Aorta (tissue), 4 donors: Measurements from ENCODE around the gene PDK2. TPM values are rescaled to one million over a fixed set of nuclear protein-coding genes. Genes with fewer than 3 reads are reported as not detected.

Experiments used
- polyA plus RNA-seq, 2 donors: library from polyadenylated mRNA; stranded (reverse); fragments of 200-250 nt; gene quantifications; one replicate each; pipeline ENCODE4 v1.2.3, GENCODE V29; 2013
- total RNA-seq, 2 donors: library from RNA; stranded (reverse); fragmentation: NEBNext Ultra II Directional; extraction: Animal tissue kit (Norgen Biotek cat#: 25700); gene quantifications; one replicate each; pipeline ENCODE4 v1.2.1, GENCODE V29; 2021
- donor health status: healthy with polysubstance abuse.
- donor health status: Bipolar disorder and iron deficiency.
- donor health status: DM: no; HTN: no; CAD: no.
- donor health status: DM: yes; HTN: yes; CAD: no.

PDK2 gene
- total and polyA plus RNA-seq, 4 donors = 15.0 to 45.8 (median 41.1) TPM

Other genes starting within 250 kb of the PDK2 start
- gene TAC4, start 247.3 kb upstream of the PDK2 start, total RNA-seq = not detected
- not detected for gene TAC4, start 247.3 kb upstream of the PDK2 start, polyA plus RNA-seq
- under 1 TPM in 1 of 2 donors, not detected in 1; 0.39 TPM for gene DLX4, start 126.2 kb upstream of the PDK2 start, total RNA-seq
- under 1 TPM in 1 of 2 donors, not detected in 1; 0.50 TPM for gene DLX4, start 126.2 kb upstream of the PDK2 start, polyA plus RNA-seq
- 1 to 10 TPM in 1 of 2 donors, under 1 TPM in 1; 0.18 to 1.3 TPM for gene DLX3, start 100.1 kb upstream of the PDK2 start, total RNA-seq
- gene DLX3, start 100.1 kb upstream of the PDK2 start, polyA plus RNA-seq = 1 to 10 TPM in 1 of 2 donors, under 1 TPM in 1; 0.41 to 1.0 TPM
- gene ITGA3, start 39.2 kb upstream of the PDK2 start, total RNA-seq = 100 to 1,000 TPM; 113 to 150 TPM
- gene ITGA3, start 39.2 kb upstream of the PDK2 start, polyA plus RNA-seq = 100 to 1,000 TPM in 1 of 2 donors, 10 to 100 TPM in 1; 48.1 to 159 TPM
- 10 to 100 TPM in 1 of 2 donors, 1 to 10 TPM in 1; 9.3 to 12.6 TPM for gene SAMD14, start 34.8 kb downstream of the PDK2 start, total RNA-seq
- 1 to 10 TPM; 2.5 to 3.8 TPM for gene SAMD14, start 34.8 kb downstream of the PDK2 start, polyA plus RNA-seq
- gene PPP1R9B, start 55.3 kb downstream of the PDK2 start, total RNA-seq = 10 to 100 TPM; 64.4 to 99.0 TPM
- gene PPP1R9B, start 55.3 kb downstream of the PDK2 start, polyA plus RNA-seq = 10 to 100 TPM; 20.3 to 26.1 TPM
- 10 to 100 TPM; 91.8 to 92.7 TPM for gene SGCA, start 70.7 kb downstream of the PDK2 start, total RNA-seq
- gene SGCA, start 70.7 kb downstream of the PDK2 start, polyA plus RNA-seq = 100 to 1,000 TPM in 1 of 2 donors, 10 to 100 TPM in 1; 86.4 to 198 TPM
- 100 to 1,000 TPM; 400 to 948 TPM for gene COL1A1, start 106.3 kb downstream of the PDK2 start, total RNA-seq
- 100 to 1,000 TPM in 1 of 2 donors, 10 to 100 TPM in 1; 70.2 to 391 TPM for gene COL1A1, start 106.3 kb downstream of the PDK2 start, polyA plus RNA-seq
- gene TMEM92, start 179.1 kb downstream of the PDK2 start, total RNA-seq = 1 to 10 TPM in 1 of 2 donors, under 1 TPM in 1; 0.94 to 1.4 TPM
- 10 to 100 TPM in 1 of 2 donors, not detected in 1; 12.4 TPM for gene TMEM92, start 179.1 kb downstream of the PDK2 start, polyA plus RNA-seq